Nephron (organoid): Measurements from ENCODE around the gene GALNT2.

Experiments
- H3K27ac Mint-ChIP-seq, 3 experiments: 2 replicates each; pipeline ENCODE4 v1.8.0; 2020; ENCODE audit warnings: mixed read lengths in 3 of 3, mild to moderate bottlenecking in 2 of 3, moderate library complexity in 1 of 3
- H3K27me3 Mint-ChIP-seq: 2 replicates; pipeline ENCODE4 v1.8.0; 2021; ENCODE audit warnings: low read depth, mild to moderate bottlenecking, moderate library complexity, mixed read lengths
- H3K36me3 Mint-ChIP-seq: 2 replicates; pipeline ENCODE4 v1.8.0; 2020; ENCODE audit warnings: low read depth, mixed read lengths
- H3K4me1 Mint-ChIP-seq: 2 replicates; pipeline ENCODE4 v1.8.0; 2020; ENCODE audit warnings: mixed read lengths
- H3K4me3 Mint-ChIP-seq, 3 experiments: 2 replicates each; pipeline ENCODE4 v1.8.0; 2020; ENCODE audit warnings: mild to moderate bottlenecking in 3 of 3, mixed read lengths in 3 of 3, moderate library complexity in 2 of 3
- H3K9me3 Mint-ChIP-seq: 2 replicates; pipeline ENCODE4 v1.8.0; 2020; ENCODE audit warnings: mixed read lengths
- CTCF ChIP-seq, 3 experiments: fragments of 200-600 bp; sonication (generic); IDR thresholded peaks; one replicate each; pipeline ENCODE4 v1.5.0; 2021; ENCODE audit warnings: antibody characterized with exemption in 3 of 3; ENCODE audit not compliant: unreplicated experiment in 3 of 3

Gene GALNT2

DNA sequence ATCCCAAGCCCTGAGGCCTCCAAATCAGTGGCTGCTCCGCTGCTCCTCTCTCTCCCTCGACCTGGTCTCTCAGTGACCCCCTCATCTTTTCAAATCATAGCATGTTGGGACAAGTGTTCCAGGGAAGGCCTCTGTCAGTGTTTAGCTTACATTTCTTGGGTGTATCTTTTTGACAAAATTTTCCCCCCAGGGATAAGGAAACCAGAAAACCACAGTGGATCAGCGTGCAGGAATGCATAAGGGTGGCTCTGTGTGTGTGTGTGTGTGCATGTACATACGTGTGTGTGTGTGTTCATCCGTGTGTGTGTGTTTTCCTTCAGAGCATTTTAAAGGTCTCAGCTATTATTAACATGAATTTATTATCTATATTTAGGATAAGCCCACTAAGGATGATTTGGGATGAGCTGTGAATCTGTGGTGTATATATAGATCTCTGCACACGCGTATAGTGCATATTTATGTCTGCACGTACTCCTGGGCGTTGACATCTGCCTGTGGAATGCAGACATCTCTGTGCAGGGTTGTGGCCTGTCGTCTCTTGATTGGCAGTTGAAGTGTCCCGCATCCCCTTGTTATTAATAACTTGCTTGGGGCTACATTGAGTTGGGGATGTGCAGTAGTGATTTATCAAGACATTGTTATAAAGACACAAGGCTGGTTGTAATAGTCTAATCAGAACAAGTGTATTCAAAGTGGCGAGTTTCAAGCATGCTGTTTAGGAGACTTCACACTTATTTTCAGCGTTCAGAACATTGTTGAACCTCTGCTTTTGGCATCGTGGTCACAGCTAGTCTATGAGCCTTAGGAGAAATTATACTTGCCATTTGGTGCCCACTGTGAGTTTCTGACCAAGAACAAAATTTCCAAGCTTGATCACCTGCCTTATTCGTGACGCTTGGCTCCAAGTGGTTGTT, 55.6 kb downstream of the GALNT2 start:
- Mint-ChIP-seq H3K9me3 (no peaks in the 10 kb centered on the region), H3K27me3 (no peaks in the 10 kb centered on the region), H3K4me3 (peak overlapping the region in 1 of 3 experiments; percentile 56), H3K4me1 (peaks cover 81% of the 10 kb centered on the region), H3K27ac (peak overlapping the region; percentile 74 to 82 (median 78)), H3K36me3 (peaks cover 16% of the 10 kb centered on the region)
- no peak for TF ChIP-seq CTCF (IDR thresholded peaks at IDR 0.05; ENCODE audit: unreplicated experiment in 3 of 3)

DNA sequence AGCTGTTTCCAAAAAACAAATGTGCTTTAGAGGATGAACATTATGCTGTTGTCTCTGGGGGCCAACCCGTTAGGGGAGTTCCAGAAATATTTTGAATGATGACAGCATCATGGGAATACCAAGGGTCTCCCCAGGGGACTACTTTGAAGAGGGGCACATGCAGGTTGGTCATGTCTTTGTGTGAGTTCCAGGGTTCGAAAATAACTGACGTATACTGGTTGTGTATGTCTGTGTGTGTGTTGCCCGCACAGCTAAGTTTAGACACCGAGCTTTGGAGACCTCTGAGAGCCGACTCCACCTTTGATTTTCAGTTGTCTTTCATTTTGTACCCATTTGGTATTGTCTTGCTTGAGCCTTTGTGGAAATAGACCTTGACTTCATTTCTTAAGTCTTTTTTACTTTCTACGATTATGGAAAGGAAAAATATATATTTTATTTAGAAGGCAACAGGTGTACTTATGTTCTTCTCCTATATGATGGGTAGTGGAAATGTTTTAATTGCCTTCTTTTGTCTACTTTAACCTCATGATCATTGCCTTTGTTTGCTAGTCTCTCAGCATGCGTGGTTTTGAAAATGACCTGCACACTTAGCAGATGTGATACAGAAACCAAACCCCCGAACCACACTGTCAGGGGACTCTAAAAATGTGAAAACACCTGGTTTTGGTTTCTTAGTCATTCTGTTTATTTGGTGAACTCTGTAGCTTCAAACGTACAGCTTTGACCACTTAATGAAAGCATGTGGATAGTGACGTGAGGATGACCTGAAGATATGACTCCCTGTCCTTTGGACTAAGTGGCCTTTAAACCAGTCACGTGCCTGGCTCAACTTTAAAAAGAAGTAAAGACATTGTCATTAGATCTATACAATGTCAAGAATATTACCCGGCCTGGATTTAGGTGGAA, 56.5 kb downstream of the GALNT2 start:
- Mint-ChIP-seq H3K27me3 (no peaks in the 10 kb centered on the region), H3K4me1 (peaks cover 81% of the 10 kb centered on the region), H3K36me3 (peaks cover 12% of the 10 kb centered on the region), H3K27ac (peak overlapping the region; percentile 43 to 62 (median 60)), H3K9me3 (no peaks in the 10 kb centered on the region), H3K4me3 (peak overlapping the region in 1 of 3 experiments; percentile 29)
- TF ChIP-seq CTCF (IDR thresholded peaks at IDR 0.05; ENCODE audit: unreplicated experiment in 3 of 3), result no peak

GRCh38 chr1:230124186-230125128, 57.4 kb downstream of the GALNT2 start:
- Mint-ChIP-seq H3K9me3 (no peaks in the 10 kb centered on the region), H3K27me3 (no peaks in the 10 kb centered on the region), H3K36me3 (peaks cover 9% of the 10 kb centered on the region), H3K4me1 (peaks cover 84% of the 10 kb centered on the region), H3K4me3 (no peak overlapping the region), H3K27ac (peak overlapping the region; percentile 60 to 65 (median 62))
- no peak for TF ChIP-seq CTCF (IDR thresholded peaks at IDR 0.05; ENCODE audit: unreplicated experiment in 3 of 3)

GRCh38 chr1:230125141-230125540, 58.1 kb downstream of the GALNT2 start:
- TF ChIP-seq CTCF (IDR thresholded peaks at IDR 0.05; ENCODE audit: unreplicated experiment in 3 of 3), result no peak
- no peaks in the 10 kb centered on the region for H3K9me3 Mint-ChIP-seq
- H3K36me3 Mint-ChIP-seq, result peaks cover 7% of the 10 kb centered on the region
- H3K4me3 Mint-ChIP-seq, result peak overlapping the region in 2 of 3 experiments; percentile 1 to 43
- H3K27ac Mint-ChIP-seq, result peak overlapping the region; percentile 51 to 65 (median 60)
- peaks cover 85% of the 10 kb centered on the region for H3K4me1 Mint-ChIP-seq
- no peaks in the 10 kb centered on the region for H3K27me3 Mint-ChIP-seq
